Tibial artery (tissue), 4 donors: Measurements from ENCODE around the gene PCARE.

Experiments used
- DNase-seq, 2 donors: peaks; one replicate each; pipeline ENCODE4 v3.0.0-alpha.2; 2019
- H3K27ac ChIP-seq, 2 donors: fragments of 200-600 bp; sonication (generic) in 1 of 2; 1 replicate in 1 of 2; 2 replicates in 1 of 2; pipeline ENCODE4 v1.5.1; 2018 to 2019; ENCODE audit warnings: mild to moderate bottlenecking in 1 of 2
- H3K27me3 ChIP-seq, 2 donors: fragments of 200-600 bp; sonication (generic) in 1 of 2; one replicate each; pipeline versions ENCODE4 v1.5.1 to v1.6.0; 2016 to 2019
- H3K36me3 ChIP-seq, 3 donors: fragments of 200-600 bp; sonication (generic) in 2 of 3; one replicate each; pipeline ENCODE4 v1.5.1; 2016 to 2019; ENCODE audit warnings: mild to moderate bottlenecking in 2 of 3
- H3K4me1 ChIP-seq, 4 donors: fragments of 200-600 bp; sonication (generic) in 2 of 4; 1 replicate in 3 of 4; 2 replicates in 1 of 4; pipeline ENCODE4 v1.5.1; 2016 to 2019
- H3K4me3 ChIP-seq, 2 donors: fragments of 200-600 bp; sonication (generic) in 1 of 2; 1 replicate in 1 of 2; 2 replicates in 1 of 2; pipeline ENCODE4 v1.5.1; 2018 to 2019; ENCODE audit warnings: mild to moderate bottlenecking in 2 of 2
- H3K9me3 ChIP-seq, 3 donors: fragments of 200-600 bp; sonication (generic) in 1 of 3; one replicate each; pipeline ENCODE4 v1.5.1; 2016 to 2019
- CTCF ChIP-seq, 2 experiments: fragments of 200-600 bp in 1 of 2; fragments of 450-650 bp in 1 of 2; IDR thresholded peaks; one replicate each; pipeline ENCODE4 v1.5.1; 2017 to 2019; ENCODE audit warnings: antibody characterized with exemption in 2 of 2, mild to moderate bottlenecking in 1 of 2, moderate library complexity in 1 of 2
- intact Hi-C: fragments of 100-400 bp; cut with DNase I; formaldehyde crosslinking; loops from one replicate; pipeline ENCODE4 v1.15.0; 2023; ENCODE audit warnings: low total_unique reads

PCARE gene

GRCh38 chr2:29064346-29064715, 10.0 kb downstream of the PCARE start:
- Histone ChIP-seq H3K4me1 (peaks cover 0 to 29% (median 12%) of the 10 kb centered on the region in 4 donors), H3K4me3 (no peak overlapping the region), H3K36me3 (no peaks in the 10 kb centered on the region), H3K9me3 (no peaks in the 10 kb centered on the region), H3K27me3 (no peaks in the 10 kb centered on the region), H3K27ac (no peak overlapping the region)
- TF ChIP-seq CTCF (IDR thresholded peaks at IDR 0.05): no peak
- intact Hi-C loops: no loop called here
- DNase-seq: no peak

- no peaks in the 10 kb centered on the region for H3K27me3 ChIP-seq
- H3K4me1 ChIP-seq: peaks cover 0 to 29% (median 12%) of the 10 kb centered on the region in 4 donors
- no peak for TF ChIP-seq CTCF (IDR thresholded peaks at IDR 0.05)
- peak overlapping the region; percentile 15 to 37 for H3K4me3 ChIP-seq
- H3K27ac ChIP-seq: no peak overlapping the region
- no peaks in the 10 kb centered on the region for H3K9me3 ChIP-seq
- H3K36me3 ChIP-seq: no peaks in the 10 kb centered on the region
- intact Hi-C loops: no loop called here
- DNase-seq: no peak
Observed at GRCh38 chr2:29063646-29064345, 10.5 kb downstream of the PCARE start.

- no peak overlapping the region for H3K4me3 ChIP-seq
Observed at GRCh38 chr2:29063056-29063455, 11.3 kb downstream of the PCARE start.

GRCh38 chr2:29062371-29062770, 12.0 kb downstream of the PCARE start:
- H3K9me3 ChIP-seq: no peaks in the 10 kb centered on the region
- H3K27me3 ChIP-seq: no peaks in the 10 kb centered on the region
- no peak overlapping the region for H3K4me3 ChIP-seq
- H3K27ac ChIP-seq: no peak overlapping the region
- peaks cover 0 to 29% (median 12%) of the 10 kb centered on the region in 4 donors for H3K4me1 ChIP-seq
- no peak for DNase-seq
- no peak for TF ChIP-seq CTCF (IDR thresholded peaks at IDR 0.05)
- intact Hi-C loops: no loop called here
- no peaks in the 10 kb centered on the region for H3K36me3 ChIP-seq

More at GRCh38 chr2:29063056-29063455, 11.3 kb downstream of the PCARE start:
- no peak for TF ChIP-seq CTCF (IDR thresholded peaks at IDR 0.05)
- H3K36me3 ChIP-seq: no peaks in the 10 kb centered on the region
- no peaks in the 10 kb centered on the region for H3K9me3 ChIP-seq
- no peak for DNase-seq
- H3K4me1 ChIP-seq: peaks cover 0 to 29% (median 12%) of the 10 kb centered on the region in 4 donors
- H3K27ac ChIP-seq: no peak overlapping the region
- intact Hi-C loops: no loop called here
- no peaks in the 10 kb centered on the region for H3K27me3 ChIP-seq

GRCh38 chr2:29061616-29062015, 12.7 kb downstream of the PCARE start:
- H3K36me3 ChIP-seq: no peaks in the 10 kb centered on the region

More at GRCh38 chr2:29061616-29062015, 12.7 kb downstream of the PCARE start:
- TF ChIP-seq CTCF (IDR thresholded peaks at IDR 0.05): no peak
- H3K4me3 ChIP-seq: no peak overlapping the region
- H3K4me1 ChIP-seq: peaks cover 0 to 28% (median 12%) of the 10 kb centered on the region in 4 donors
- H3K27ac ChIP-seq: no peak overlapping the region
- intact Hi-C loops: no loop called here
- no peaks in the 10 kb centered on the region for H3K27me3 ChIP-seq
- no peaks in the 10 kb centered on the region for H3K9me3 ChIP-seq
- DNase-seq: no peak
